Stomach smooth muscle (tissue), 2 donors: ENCODE data around the gene DNMT1.
"Not testable (repeated sequence)": the region's sequence is repeated elsewhere in the genome, so short reads cannot be mapped to it uniquely, and the experiment has no call there.

ENCODE experiments used
- H3K27ac ChIP-seq: one replicate; pipeline ENCODE4 v1.7.0; 2013; ENCODE audit warnings: mild to moderate bottlenecking, low read length, inconsistent platforms
- H3K27me3 ChIP-seq, 2 donors: one replicate each; pipeline ENCODE4 v1.7.0; 2013; ENCODE audit warnings: low read length in 2 of 2; ENCODE audit not compliant: insufficient read depth in 2 of 2, control insufficient read depth in 1 of 2
- H3K36me3 ChIP-seq, 2 donors: one replicate each; pipeline ENCODE4 v1.7.0; 2013; ENCODE audit warnings: low read length in 2 of 2; ENCODE audit not compliant: control insufficient read depth in 2 of 2, insufficient read depth in 2 of 2
- H3K4me1 ChIP-seq: one replicate; pipeline ENCODE4 v1.7.0; 2013; ENCODE audit warnings: low read length; ENCODE audit not compliant: control insufficient read depth, insufficient read depth
- H3K4me3 ChIP-seq, 2 donors: one replicate each; pipeline ENCODE4 v1.7.0; 2013; ENCODE audit warnings: low read length in 2 of 2
- H3K9ac ChIP-seq, 2 donors: one replicate each; pipeline ENCODE4 v1.7.0; 2013; ENCODE audit warnings: low read length in 2 of 2, mild to moderate bottlenecking in 1 of 2
- H3K9me3 ChIP-seq, 2 donors: one replicate each; pipeline ENCODE4 v1.7.0; 2013; ENCODE audit warnings: low read length in 2 of 2; ENCODE audit not compliant: control insufficient read depth in 2 of 2
- donor health status: healthy.
- donor health status: Pancreatic carcinoma.

Gene DNMT1

DNA sequence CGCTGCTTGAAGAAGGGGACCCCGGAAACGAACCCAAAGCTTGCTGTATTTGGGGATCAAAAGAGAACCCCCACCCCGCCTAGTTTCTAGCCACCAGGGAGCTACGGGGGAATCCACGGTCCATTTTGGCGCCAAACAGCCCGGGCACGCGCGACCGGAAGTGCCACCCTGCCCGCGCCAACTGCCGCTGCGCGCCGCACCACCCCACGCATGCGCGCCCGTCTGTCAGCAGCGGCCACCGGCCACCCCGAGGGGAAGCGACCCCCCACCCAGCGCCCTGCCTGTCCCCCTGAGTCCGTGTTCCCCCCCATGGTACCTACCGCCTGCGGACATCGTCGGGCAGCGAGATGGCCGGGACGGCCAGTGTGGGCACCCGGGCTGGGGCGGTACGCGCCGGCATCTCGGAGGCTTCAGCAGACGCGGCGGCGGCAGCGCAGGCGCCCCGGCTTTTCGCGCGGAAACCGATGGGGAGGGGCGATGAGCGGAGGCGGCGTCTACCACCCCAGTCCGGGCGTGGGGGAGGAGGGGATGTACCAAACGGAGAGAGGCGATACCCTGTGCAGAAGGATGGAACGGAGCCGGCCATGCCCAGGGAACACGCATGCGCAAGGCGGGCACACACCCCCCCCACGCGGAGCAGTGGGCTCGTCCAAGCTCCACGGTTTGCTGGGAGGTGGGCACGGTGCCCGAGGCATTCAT is at the start of gene DNMT1:
Gene DNMT1, minus strand, starts transcription at position 454 of the 699 bp plus-strand sequence. Its CDS starts 54 bp downstream, at position 400.
- Histone ChIP-seq H3K27me3 (no peaks in the 10 kb centered on the region), H3K9ac (peak within 1 kb of the TSS; percentile 80 to 86), H3K4me3 (peak within 1 kb of the TSS; percentile 69 to 84), H3K36me3 (peaks cover 0 to 2% of the 10 kb centered on the region in 2 donors), H3K27ac (peak within 1 kb of the TSS; percentile 76), H3K4me1 (peaks cover 18% of the 10 kb centered on the region), H3K9me3 (no peaks in the 10 kb centered on the region)

DNA sequence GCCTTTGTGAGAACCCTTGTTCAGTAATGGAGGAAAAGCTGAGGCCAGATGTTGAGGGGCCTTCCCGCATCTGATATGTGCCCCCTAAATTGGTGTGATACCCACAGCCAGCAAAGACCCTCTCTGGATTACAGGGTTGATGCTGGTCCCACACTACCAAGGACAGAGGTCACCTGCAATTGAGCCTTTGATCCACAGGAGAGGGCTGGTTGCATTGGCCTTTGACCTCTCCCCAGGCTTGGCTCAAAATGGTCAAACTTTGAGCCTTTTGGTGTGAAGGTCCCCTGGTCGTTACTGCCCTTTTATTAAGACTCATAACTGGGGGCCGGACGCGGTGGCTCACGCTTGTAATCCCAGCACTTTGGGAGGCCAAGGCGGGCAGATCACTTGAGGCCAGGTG is 48.9 kb upstream of the DNMT1 start:
- Histone ChIP-seq H3K4me1 (no peaks in the 10 kb centered on the region), H3K4me3 (no peak overlapping the region), H3K27ac (no peak overlapping the region), H3K9me3 (no peaks in the 10 kb centered on the region), H3K27me3 (no peaks in the 10 kb centered on the region), H3K36me3 (no peaks in the 10 kb centered on the region), H3K9ac (no peak overlapping the region)

DNA sequence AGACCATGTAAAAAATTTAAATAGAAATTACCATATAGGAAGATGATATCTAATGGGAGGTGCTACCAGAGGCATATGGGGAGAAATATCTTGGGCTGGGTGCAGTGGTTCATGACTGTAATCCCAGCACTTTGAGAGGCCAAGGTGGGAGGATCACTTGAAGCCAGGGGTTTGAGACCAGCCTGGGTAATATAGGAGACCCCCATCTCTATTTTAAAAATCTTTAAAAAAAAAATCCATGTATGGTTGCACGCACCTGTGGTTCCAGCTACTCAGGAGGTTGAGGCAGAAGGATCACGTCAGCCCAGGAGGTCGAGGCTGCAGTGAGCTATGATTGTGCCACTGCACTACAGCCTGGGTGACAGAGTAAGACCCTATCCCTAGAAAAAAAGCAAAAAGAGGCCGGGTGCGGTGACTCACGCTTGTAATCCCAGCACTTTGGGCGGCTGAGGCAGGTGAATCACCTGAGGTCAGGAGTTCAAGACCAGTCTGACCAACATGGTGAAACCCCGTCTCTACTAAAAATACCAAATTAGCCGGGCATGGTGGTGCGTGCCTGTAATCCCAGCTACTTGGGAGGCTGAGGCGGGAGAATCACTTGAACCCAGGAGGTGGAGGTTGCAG is 47.2 kb upstream of the DNMT1 start:
- not testable (repeated sequence) for H3K4me1 ChIP-seq, H3K9me3 ChIP-seq, H3K4me3 ChIP-seq, H3K9ac ChIP-seq, H3K27me3 ChIP-seq, H3K36me3 ChIP-seq, H3K27ac ChIP-seq

DNA sequence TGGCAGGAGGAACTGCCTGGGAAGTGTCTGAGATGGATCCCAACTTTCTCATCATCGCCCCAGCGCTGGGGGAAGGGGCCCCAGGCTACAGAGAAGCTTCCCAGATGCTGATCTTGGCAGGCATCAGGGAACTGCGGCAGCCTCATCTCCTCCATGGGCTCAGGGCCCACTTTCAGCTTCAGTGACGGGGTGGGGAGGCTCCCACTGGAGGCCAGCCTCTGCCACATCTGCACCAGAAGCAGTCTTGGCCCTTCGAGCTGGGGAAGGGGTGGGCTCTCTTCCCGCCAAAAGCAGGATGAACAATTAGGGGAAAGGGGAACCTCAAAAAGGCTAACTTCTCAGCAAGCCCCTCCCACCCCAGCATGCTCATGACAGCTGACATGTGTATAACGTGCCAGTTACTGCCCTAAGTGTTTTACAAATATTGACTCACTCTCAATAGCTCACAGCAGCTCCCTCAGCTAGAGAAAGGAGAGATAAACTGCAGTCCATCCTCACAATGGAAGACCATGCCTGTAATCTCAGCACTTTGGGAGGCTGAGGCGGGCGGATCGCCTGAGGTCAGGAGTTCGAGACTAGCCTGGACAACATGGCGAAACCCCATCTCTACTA is 43.5 kb upstream of the DNMT1 start:
- Histone ChIP-seq H3K27ac (no peak overlapping the region), H3K9me3 (no peaks in the 10 kb centered on the region), H3K4me3 (no peak overlapping the region), H3K9ac (no peak overlapping the region), H3K4me1 (peaks cover 6% of the 10 kb centered on the region), H3K36me3 (no peaks in the 10 kb centered on the region), H3K27me3 (no peaks in the 10 kb centered on the region)

DNA sequence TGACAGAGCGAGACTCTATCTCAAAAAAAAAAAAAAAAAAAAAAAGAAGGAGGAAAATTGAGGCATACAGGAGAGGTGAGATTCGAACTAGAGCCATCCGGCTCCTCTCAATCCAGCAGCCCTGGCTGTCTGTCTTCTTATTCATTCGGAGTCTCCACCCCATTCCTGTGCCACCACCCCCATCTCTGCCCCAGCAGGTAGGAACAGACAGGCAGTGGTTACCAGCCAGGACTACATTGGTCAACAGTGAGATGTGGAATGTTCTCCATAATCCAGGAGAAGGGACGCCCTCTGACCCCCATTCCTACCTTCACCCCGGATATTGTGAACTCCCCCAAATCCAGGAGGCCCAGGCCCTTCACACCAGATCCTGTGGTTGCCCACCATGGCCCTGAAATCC is 42.9 kb upstream of the DNMT1 start:
- no peak overlapping the region for H3K27ac ChIP-seq
- no peaks in the 10 kb centered on the region for H3K27me3 ChIP-seq
- H3K9ac ChIP-seq, result no peak overlapping the region
- no peaks in the 10 kb centered on the region for H3K9me3 ChIP-seq
- H3K4me1 ChIP-seq, result peaks cover 6% of the 10 kb centered on the region
- H3K4me3 ChIP-seq, result no peak overlapping the region
- H3K36me3 ChIP-seq, result no peaks in the 10 kb centered on the region

DNA sequence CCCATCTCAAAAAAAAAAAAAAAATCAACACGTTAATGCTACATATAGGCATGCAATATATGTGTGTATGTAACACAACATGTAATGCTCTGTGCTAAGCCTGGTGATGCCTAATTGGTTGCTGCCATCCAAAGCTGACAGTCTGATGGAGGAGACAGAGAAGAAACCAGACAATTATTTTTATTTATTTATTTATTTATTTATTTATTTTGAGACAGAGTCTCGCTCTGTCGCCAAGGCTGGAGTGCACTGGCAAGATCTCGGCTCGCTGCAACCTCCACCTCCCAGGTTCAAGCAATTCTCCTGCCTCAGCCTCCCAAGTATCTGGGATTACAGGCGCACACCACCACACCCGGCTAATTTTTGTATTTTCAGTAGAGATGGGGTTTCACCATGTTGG is 40.7 kb upstream of the DNMT1 start:
- H3K4me3 ChIP-seq, H3K27ac ChIP-seq, H3K36me3 ChIP-seq, H3K9ac ChIP-seq, H3K27me3 ChIP-seq, H3K9me3 ChIP-seq: not testable (repeated sequence)
- H3K4me1 ChIP-seq, result peaks cover 14% of the 10 kb centered on the region

DNA sequence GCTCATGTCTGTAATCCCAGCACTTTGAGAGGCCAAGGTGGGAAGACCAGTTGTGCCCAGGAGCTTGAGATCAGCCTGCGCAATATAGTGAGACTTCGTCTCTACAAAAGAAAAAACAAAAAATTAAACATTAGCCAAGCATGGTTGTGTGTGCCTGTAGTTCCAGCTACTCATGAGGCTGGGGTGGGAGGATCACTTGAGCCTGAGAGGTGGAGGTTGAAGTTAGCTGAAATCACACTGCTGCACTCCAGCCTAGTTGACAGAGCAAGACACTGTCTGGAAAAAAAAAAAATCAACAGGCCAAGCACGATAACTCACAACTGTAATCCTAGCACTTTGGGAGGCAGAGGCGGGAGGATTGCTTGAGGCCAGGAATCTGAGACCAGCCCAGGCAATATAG is 40.2 kb upstream of the DNMT1 start:
- Histone ChIP-seq H3K9me3 (no peaks in the 10 kb centered on the region), H3K4me1 (peaks cover 18% of the 10 kb centered on the region), H3K4me3 (no peak overlapping the region), H3K27me3 (no peaks in the 10 kb centered on the region), H3K36me3 (no peaks in the 10 kb centered on the region), H3K9ac (no peak overlapping the region), H3K27ac (no peak overlapping the region)

DNA sequence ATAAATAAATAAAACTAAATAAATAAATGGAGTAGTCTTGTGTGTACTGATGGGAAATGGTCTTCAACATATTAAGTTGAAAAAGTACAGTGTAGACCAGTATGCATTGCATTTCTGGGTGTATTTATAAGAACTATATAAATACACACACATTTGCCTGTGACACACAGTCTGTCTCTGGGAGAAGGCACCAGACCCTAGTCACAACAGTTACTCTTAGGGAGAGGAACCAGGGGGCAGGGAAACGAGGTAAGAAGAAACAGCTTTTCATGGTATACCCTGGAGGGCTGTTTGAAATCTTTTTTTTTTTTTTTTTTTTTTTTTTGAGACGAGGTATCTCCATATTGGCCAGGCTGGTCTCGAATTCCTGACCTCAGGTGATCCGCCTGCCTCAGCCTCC is 39.2 kb upstream of the DNMT1 start:
- no peaks in the 10 kb centered on the region for H3K9me3 ChIP-seq
- H3K4me3 ChIP-seq, result no peak overlapping the region
- H3K9ac ChIP-seq, result no peak overlapping the region
- H3K27me3 ChIP-seq, result no peaks in the 10 kb centered on the region
- H3K36me3 ChIP-seq, result no peaks in the 10 kb centered on the region
- H3K27ac ChIP-seq, result no peak overlapping the region
- H3K4me1 ChIP-seq, result peaks cover 23% of the 10 kb centered on the region

DNA sequence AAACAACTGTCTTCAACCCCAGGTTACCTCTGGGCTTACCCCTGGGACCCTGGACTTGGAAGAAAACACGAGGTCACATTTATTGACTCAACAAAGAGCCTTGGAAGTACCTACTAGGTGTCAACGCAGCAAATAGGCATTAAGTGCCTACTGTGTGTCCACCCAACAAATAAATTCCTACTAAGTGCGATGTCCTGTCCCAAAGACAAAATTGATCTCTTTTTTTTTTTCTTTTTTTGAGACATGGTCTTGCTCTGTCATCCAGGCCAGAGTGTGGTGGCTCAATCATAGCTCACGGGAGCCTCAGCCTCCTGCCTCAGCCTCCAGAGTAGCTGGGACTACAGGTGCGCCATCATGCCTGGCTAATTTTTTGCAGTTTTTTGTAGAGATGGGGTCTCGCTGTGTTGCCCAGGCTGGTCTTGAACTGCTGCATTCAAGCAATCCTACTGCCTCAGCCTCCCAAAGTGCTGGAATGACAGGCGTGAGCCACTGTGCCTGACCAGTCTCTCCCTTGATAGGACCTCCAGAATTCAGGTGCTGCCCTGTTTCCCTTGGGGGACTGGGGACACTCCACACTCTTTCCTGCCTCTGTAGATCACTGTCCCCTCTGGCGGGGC is 37.0 kb upstream of the DNMT1 start:
- no peaks in the 10 kb centered on the region for H3K27me3 ChIP-seq
- H3K27ac ChIP-seq, result no peak overlapping the region
- H3K9ac ChIP-seq, result peak overlapping the region in 1 of 2 donors; percentile 75
- peak overlapping the region; percentile 17 to 85 for H3K4me3 ChIP-seq
- H3K4me1 ChIP-seq, result peaks cover 26% of the 10 kb centered on the region
- H3K9me3 ChIP-seq, result no peaks in the 10 kb centered on the region
- H3K36me3 ChIP-seq, result no peaks in the 10 kb centered on the region

DNA sequence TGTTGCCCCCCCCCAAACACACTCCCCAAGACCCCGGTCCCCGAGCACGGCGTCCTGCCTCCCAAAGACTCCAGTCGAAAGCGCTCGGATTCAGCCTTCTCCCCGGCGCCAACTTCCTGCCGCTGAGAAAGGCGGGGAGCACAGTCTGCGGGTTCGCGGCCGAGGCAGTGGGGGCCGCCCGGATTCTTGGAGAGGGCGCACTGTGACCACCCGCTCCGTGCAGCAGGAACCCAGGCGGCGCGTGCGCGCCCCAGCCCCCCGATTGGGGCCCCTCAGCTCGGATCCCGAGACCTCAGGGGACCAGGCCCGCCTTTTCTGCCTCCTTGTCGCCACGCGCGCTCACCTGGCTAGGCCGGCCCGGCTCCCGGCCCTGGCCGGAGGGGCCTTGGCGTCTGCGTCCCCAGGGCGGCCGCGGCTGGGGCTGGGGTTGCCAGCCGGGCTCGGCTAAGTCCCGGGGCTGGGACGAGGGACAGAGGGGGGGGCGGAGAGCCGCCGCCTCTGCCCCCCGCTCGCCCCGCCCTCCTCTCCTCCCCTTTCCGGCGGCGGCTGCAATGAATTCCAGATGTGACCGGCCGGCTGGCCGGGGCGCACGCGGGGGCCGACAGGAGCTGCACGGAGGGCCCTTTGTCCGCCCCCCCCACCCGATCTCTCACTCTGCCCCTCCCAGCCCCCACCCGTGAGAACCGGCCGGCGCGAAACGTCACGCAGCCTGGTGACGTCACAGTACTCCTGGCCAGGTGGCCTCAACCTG is 36.3 kb upstream of the DNMT1 start, which contains the start of gene S1PR2:
Gene S1PR2, minus strand, starts transcription at position 471 of the 751 bp plus-strand sequence. CDS start 6,426 bp downstream, outside the sequence.
- peak within 1 kb of the TSS; percentile 60 for H3K27ac ChIP-seq
- peaks cover 28% of the 10 kb centered on the region for H3K4me1 ChIP-seq
- H3K27me3 ChIP-seq, result no peaks in the 10 kb centered on the region
- peak within 1 kb of the TSS; percentile 68 to 75 for H3K9ac ChIP-seq
- H3K36me3 ChIP-seq, result no peaks in the 10 kb centered on the region
- peak within 1 kb of the TSS; percentile 72 to 85 for H3K4me3 ChIP-seq
- H3K9me3 ChIP-seq, result no peaks in the 10 kb centered on the region
